ENCODE data around the gene PPIAL4G.
"Not testable (repeated sequence)": the region's sequence is repeated elsewhere in the genome, so short reads cannot be mapped to it uniquely, and the experiment has no call there.

DNA sequence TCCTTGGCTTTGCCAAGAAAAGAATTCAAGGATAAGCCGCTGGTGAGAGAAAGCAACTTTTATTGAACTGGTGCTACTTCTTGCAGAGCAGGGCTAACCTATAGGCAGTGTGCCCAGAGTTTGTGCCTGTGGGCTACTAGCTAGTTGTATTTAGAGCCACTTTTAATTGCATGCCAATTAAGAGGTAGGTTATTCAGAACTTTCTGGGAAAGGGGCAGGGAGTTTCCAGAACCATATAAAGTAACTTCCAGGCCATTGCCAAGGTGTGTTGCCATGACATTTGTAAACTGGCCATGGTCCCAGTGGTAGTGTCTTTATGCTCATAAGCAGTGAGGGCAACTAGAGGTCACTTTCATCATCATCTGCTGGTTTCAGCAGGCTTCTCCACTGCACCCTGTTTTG lies 50.2 kb downstream of the PPIAL4G start:
- TF ChIP-seq, protein P1, sequence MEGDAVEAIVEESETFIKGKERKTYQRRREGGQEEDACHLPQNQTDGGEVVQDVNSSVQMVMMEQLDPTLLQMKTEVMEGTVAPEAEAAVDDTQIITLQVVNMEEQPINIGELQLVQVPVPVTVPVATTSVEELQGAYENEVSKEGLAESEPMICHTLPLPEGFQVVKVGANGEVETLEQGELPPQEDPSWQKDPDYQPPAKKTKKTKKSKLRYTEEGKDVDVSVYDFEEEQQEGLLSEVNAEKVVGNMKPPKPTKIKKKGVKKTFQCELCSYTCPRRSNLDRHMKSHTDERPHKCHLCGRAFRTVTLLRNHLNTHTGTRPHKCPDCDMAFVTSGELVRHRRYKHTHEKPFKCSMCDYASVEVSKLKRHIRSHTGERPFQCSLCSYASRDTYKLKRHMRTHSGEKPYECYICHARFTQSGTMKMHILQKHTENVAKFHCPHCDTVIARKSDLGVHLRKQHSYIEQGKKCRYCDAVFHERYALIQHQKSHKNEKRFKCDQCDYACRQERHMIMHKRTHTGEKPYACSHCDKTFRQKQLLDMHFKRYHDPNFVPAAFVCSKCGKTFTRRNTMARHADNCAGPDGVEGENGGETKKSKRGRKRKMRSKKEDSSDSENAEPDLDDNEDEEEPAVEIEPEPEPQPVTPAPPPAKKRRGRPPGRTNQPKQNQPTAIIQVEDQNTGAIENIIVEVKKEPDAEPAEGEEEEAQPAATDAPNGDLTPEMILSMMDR (IDR thresholded peaks at IDR 0.05): not testable (repeated sequence)
- TF ChIP-seq POLR2A (IDR thresholded peaks at IDR 0.05): not testable (repeated sequence)
